OCI-LY1 (cell line): ENCODE data around the gene HJURP.

Source experiments
- H2AFZ ChIP-seq: fragments of 200-600 bp; sonication (generic), shearing (Covaris generic); 2 replicates; pipeline ENCODE4 v1.6.0; 2014; ENCODE audit warnings: antibody characterized with exemption, mild to moderate bottlenecking, low read length
- H3F3A ChIP-seq: fragments of 200-600 bp; sonication (generic), shearing (Covaris generic); 2 replicates; pipeline ENCODE4 v1.6.0; 2014; ENCODE audit warnings: mild to moderate bottlenecking, antibody characterized with exemption, low read length, moderate library complexity; ENCODE audit not compliant: insufficient read depth
- H3K27ac ChIP-seq: fragments of 200-600 bp; sonication (generic); 2 replicates; pipeline ENCODE4 v1.5.1; 2014; ENCODE audit warnings: low read length, mixed run types, mild to moderate bottlenecking, low read depth; ENCODE audit not compliant: poor library complexity, severe bottlenecking
- H3K27me3 ChIP-seq: fragments of 200-600 bp; sonication (generic); 2 replicates; pipeline ENCODE4 v1.6.0; 2014; ENCODE audit warnings: antibody characterized with exemption, mild to moderate bottlenecking, low read length, moderate library complexity; ENCODE audit not compliant: insufficient read depth
- H3K36me3 ChIP-seq: fragments of 200-600 bp; sonication (generic); 2 replicates; pipeline ENCODE4 v1.6.1; 2014; ENCODE audit warnings: mild to moderate bottlenecking, antibody characterized with exemption, low read length, moderate library complexity, mixed read lengths; ENCODE audit not compliant: insufficient read depth
- H3K4me1 ChIP-seq: fragments of 200-600 bp; sonication (generic); 2 replicates; pipeline ENCODE4 v1.5.1; 2014; ENCODE audit warnings: mild to moderate bottlenecking, low read length, moderate library complexity; ENCODE audit not compliant: insufficient read depth, severe bottlenecking
- H3K4me2 ChIP-seq: fragments of 200-600 bp; sonication (generic), shearing (Covaris generic); 2 replicates; pipeline ENCODE4 v1.6.1; 2014; ENCODE audit warnings: low read length
- H3K4me3 ChIP-seq: fragments of 200-600 bp; sonication (generic); 2 replicates; pipeline ENCODE4 v1.5.1; 2014; ENCODE audit warnings: low read length, low read depth, mild to moderate bottlenecking, mixed read lengths; ENCODE audit not compliant: poor library complexity, severe bottlenecking
- H3K79me2 ChIP-seq: fragments of 200-600 bp; shearing (Covaris generic); 2 replicates; pipeline ENCODE4 v1.6.1; 2016; ENCODE audit warnings: mixed run types, low read length, mixed read lengths; ENCODE audit not compliant: insufficient read depth
- H3K9ac ChIP-seq: fragments of 200-600 bp; sonication (generic), shearing (Covaris generic); 2 replicates; pipeline ENCODE4 v1.6.1; 2014; ENCODE audit warnings: mild to moderate bottlenecking, low read length, mixed read lengths
- H3K9me2 ChIP-seq: fragments of 200-600 bp; sonication (generic), shearing (Covaris generic); 2 replicates; pipeline ENCODE4 v1.6.1; 2014; ENCODE audit warnings: low read depth, mild to moderate bottlenecking, low read length, mixed read lengths
- H3K9me3 ChIP-seq: fragments of 200-600 bp; shearing (Covaris generic); 2 replicates; pipeline ENCODE4 v1.6.1; 2014; ENCODE audit warnings: low read length, mixed read lengths
- H4K20me1 ChIP-seq: fragments of 200-600 bp; sonication (generic), shearing (Covaris generic); 2 replicates; pipeline ENCODE4 v1.6.0; 2016; ENCODE audit warnings: mild to moderate bottlenecking, low read length; ENCODE audit not compliant: insufficient read depth
- CTCF ChIP-seq: fragments of 200-600 bp; sonication (generic), shearing (Covaris generic); IDR thresholded peaks from 2 replicates; pipeline ENCODE4 v1.5.1; 2017; ENCODE audit warnings: mild to moderate bottlenecking, antibody characterized with exemption, low read length, moderate library complexity, mixed read lengths
- EZH2 ChIP-seq: fragments of 200-600 bp; sonication (generic), shearing (Covaris generic); IDR thresholded peaks from 2 replicates; pipeline ENCODE4 v1.8.0; 2017; ENCODE audit warnings: borderline replicate concordance, mixed run types, mild to moderate bottlenecking, antibody characterized with exemption, low read length, moderate library complexity, mixed read lengths

HJURP gene

GRCh38 chr2:233830111-233830802 is 24.1 kb downstream of the HJURP start:
- no peak overlapping the region for H3K4me3 ChIP-seq
- no peaks in the 10 kb centered on the region for H3F3A ChIP-seq
- H3K4me2 ChIP-seq = no peak overlapping the region
- H3K4me1 ChIP-seq = peaks cover 23% of the 10 kb centered on the region
- H3K9me3 ChIP-seq = no peaks in the 10 kb centered on the region
- no peaks in the 10 kb centered on the region; the same call in 1 of the 2 replicates for H3K27me3 ChIP-seq
- H3K36me3 ChIP-seq = peaks cover 14% of the 10 kb centered on the region
- no peaks in the 10 kb centered on the region for H4K20me1 ChIP-seq
- no peak overlapping the region for H2AFZ ChIP-seq
- no peaks in the 10 kb centered on the region for H3K79me2 ChIP-seq
- no peak for TF ChIP-seq CTCF
- no peak for TF ChIP-seq EZH2
- H3K27ac ChIP-seq = no peak overlapping the region
- H3K9me2 ChIP-seq = no peaks in the 10 kb centered on the region
- H3K9ac ChIP-seq = no peak overlapping the region

- Histone ChIP-seq H2AFZ (no peak overlapping the region), H4K20me1 (no peaks in the 10 kb centered on the region), H3K4me1 (peaks cover 23% of the 10 kb centered on the region), H3K36me3 (peaks cover 6% of the 10 kb centered on the region; the same call in 1 of the 2 replicates), H3K9me2 (no peaks in the 10 kb centered on the region), H3K9ac (no peak overlapping the region), H3K4me3 (no peak overlapping the region), H3K9me3 (no peaks in the 10 kb centered on the region), H3K27ac (no peak overlapping the region), H3K79me2 (no peaks in the 10 kb centered on the region), H3K4me2 (no peak overlapping the region), H3F3A (no peaks in the 10 kb centered on the region), H3K27me3 (no peaks in the 10 kb centered on the region; the same call in 1 of the 2 replicates)
- no peak for TF ChIP-seq EZH2
- TF ChIP-seq CTCF = no peak
Observed at GRCh38 chr2:233829193-233830110, 24.9 kb downstream of the HJURP start.

GRCh38 chr2:233828546-233829192 is 25.7 kb downstream of the HJURP start:
- H3K9me3 ChIP-seq = no peaks in the 10 kb centered on the region
- no peak overlapping the region for H3K4me2 ChIP-seq
- no peak overlapping the region for H3K9ac ChIP-seq
- H2AFZ ChIP-seq = no peak overlapping the region
- no peaks in the 10 kb centered on the region for H3K79me2 ChIP-seq
- peaks cover 19% of the 10 kb centered on the region for H3K4me1 ChIP-seq
- no peaks in the 10 kb centered on the region for H3K9me2 ChIP-seq
- H3F3A ChIP-seq = no peaks in the 10 kb centered on the region
- H3K36me3 ChIP-seq = no peaks in the 10 kb centered on the region
- H3K27ac ChIP-seq = no peak overlapping the region
- H3K27me3 ChIP-seq = no peaks in the 10 kb centered on the region; the same call in 1 of the 2 replicates
- H4K20me1 ChIP-seq = no peaks in the 10 kb centered on the region
- TF ChIP-seq EZH2 (no peak), CTCF (no peak)
- no peak overlapping the region for H3K4me3 ChIP-seq
